VCaP (cell line): ENCODE measurements around the gene TBC1D10A.
A peak's percentile ranks its signal among the peaks of the same experiment; 100 is the strongest.

Experiments
- H3K27ac ChIP-seq: fragments of 450-650 bp; 2 replicates; pipeline ENCODE4 v1.5.1; 2017
- TF ChIP-seq, protein P1 (sequence below): fragments of 450-650 bp; conservative IDR thresholded peaks from 2 replicates; pipeline ENCODE4 v1.5.1; 2017; ENCODE audit warnings: mild to moderate bottlenecking, moderate library complexity

TBC1D10A gene

DNA sequence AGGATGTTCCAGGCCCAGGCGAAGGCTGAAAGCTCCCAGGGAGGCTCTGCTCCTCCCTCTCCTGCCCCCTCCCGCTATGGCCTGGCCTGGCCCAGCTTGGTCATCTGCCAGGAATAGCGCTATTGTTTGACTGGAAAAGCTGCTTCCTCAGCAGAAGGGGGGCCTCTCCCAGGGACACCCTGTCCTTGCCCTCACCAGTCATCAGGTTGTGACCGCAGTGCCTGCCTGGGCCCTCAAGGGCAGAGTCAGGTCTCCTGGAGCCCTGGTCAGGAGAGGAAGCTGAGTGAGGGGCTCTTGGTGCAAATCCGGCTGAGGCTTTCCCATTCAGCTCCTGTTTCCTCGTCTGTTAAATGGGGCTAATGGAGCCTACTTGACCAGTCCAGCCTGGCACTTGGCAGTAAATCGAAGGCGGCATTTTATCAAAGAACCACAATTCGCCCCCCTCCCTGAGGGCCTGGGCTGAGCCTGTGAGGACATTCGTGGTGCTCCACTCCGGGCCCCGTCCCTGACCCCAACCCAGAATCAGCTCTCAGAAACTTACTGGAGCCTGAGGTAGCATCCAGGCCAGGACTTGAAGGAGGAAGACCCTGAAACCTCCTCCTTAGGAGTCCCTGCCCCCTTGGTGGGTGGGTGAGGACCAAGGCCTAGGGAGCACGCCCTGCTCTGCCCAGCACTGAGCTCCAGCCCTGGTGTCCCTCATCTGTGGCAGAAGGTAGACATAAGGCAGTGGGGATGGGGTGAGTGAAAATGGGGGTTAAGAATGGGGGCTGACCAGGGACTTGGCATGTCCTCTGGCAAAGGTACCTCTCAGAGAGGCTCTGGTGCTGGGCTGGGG, 35.5 kb downstream of the TBC1D10A start:
- TF ChIP-seq, protein P1, sequence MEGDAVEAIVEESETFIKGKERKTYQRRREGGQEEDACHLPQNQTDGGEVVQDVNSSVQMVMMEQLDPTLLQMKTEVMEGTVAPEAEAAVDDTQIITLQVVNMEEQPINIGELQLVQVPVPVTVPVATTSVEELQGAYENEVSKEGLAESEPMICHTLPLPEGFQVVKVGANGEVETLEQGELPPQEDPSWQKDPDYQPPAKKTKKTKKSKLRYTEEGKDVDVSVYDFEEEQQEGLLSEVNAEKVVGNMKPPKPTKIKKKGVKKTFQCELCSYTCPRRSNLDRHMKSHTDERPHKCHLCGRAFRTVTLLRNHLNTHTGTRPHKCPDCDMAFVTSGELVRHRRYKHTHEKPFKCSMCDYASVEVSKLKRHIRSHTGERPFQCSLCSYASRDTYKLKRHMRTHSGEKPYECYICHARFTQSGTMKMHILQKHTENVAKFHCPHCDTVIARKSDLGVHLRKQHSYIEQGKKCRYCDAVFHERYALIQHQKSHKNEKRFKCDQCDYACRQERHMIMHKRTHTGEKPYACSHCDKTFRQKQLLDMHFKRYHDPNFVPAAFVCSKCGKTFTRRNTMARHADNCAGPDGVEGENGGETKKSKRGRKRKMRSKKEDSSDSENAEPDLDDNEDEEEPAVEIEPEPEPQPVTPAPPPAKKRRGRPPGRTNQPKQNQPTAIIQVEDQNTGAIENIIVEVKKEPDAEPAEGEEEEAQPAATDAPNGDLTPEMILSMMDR, result no peak
- peak overlapping the region; percentile 78 for H3K27ac ChIP-seq

DNA sequence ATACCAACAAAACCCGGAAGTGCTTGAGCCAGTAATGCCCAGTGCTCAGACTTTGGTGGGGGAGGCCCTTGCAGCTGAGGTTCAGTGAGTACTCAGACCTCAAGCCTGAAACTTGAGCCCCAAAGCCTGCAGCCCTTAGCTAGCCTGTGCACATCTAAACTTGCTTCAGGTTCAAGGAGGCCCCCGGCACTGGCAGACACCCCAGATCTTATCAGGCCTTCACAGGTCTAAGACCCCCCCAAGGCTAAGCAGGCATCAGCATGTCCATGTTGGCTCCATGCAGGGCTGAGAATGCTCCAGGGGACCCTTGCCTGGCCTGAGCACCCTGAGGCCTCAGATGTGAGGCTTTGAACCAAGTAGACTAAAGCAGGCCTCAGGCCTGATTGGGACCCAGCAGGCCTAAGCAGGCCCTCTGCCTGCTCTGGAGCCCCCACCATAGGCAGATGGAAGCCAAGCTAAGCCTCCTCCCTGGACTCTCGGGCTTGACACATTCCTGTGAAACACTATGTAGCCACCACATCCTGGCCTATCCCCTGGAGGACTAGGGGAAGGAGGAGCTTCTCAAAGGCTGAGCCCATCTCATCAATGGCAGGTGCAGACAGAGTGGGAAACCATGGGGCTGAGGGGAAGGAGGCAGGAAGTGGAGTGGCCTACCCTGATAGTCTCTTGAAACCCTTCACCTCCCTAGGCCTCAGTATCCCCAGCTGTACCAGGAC, 36.2 kb downstream of the TBC1D10A start:
- H3K27ac ChIP-seq, result peak overlapping the region; percentile 78
- TF ChIP-seq, protein P1, result no peak

DNA sequence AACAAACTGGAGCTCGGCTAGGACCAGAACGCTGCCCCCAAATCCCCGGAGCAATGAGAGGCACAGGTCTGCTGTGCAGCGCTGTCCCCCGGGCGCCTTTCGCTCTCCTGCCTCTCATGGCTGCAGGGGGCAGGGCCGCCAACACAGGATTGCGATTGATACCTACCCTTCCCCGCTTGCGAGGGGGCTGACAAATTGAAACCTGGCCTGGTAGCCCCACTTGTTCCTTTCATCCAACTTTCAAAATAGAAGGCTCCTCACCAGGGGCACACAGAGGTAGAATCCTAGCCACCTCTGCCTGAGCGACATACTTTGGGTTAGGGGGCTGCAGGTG, 36.8 kb downstream of the TBC1D10A start:
- TF ChIP-seq, protein P1, result no peak
- H3K27ac ChIP-seq, result peak overlapping the region; percentile 78

DNA sequence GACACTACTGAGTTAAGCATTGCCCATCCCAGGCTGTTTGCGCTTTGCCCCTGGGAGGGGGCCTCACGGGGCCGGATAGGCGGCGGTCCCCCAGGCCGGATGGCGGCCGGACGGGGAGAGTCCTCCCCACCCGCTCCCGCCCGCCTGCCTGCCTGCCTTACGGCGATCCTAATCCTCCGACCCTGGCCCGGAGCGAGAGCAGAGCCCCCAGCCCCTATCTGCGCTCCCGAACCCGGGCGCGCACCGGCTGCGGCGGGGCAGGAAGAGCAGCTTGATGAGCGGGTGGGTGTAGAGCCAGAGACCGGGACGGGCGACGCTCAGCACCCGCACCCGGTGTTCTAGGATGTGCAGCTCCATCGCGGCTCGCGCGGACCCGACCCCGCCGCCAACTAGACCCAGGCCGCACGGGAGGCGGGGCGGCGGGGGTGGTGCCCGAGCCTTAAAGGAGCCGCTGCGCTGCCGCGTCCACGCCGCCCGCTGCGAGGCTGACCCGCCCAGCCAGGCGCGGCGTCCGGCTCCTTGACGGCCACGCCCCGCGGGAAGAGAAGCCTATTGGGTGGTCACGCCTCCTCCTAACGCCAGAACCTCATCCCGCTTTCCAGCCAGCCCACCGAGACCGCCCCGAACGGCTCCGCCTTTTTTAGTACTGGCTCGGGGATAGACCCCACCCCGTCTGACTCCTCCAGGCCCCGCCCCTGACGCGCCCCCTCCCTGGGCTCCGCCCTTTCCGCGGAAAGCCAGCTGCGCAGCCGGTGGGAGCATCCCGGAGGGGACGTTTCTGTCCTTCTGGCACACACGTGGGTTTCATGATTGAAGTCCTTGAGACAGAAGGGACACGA, 37.4 kb downstream of the TBC1D10A start, which contains the start of gene CASTOR1:
Gene CASTOR1 (minus strand): TSS at position 365 of the 839 bp plus-strand sequence. CDS start 8 bp downstream, at position 357.
- H3K27ac ChIP-seq, result peak within 1 kb of the TSS; percentile 78
- TF ChIP-seq, protein P1, result no peak

DNA sequence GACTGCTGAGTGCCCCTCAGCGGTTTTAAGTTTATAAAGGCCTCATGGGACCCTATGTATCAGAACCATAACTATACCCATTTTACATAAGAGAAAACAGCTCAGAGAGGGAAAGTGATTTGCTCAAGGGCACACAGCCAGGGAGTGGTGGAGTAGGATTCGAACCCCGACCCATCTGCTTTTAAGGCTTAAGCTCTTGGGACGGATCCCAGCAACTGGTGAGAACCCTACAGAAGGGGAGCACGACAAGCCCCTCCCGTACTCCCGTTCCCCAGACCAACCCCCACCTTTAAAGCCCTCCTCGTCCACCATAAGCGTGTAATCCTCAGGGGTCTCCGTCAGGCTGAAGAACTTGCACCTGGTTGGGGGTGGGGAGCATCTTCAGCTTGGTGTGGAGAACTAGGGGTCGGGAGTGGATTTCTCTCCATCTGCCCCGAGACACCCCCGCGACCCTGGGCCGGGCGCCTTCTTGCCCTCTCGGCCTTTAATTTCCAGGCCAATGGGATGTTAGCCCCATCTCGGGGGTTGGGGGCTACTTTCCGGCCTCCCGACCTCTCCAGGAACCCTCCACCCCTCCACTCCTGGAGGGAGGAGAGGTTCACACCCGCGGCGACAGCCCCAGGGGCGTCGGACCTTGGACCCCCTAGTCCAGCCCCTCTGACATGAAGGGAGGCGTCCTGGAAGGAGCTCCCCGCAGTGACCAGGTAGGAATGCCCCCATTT, 38.2 kb downstream of the TBC1D10A start:
- H3K27ac ChIP-seq, result peak overlapping the region; percentile 78
- TF ChIP-seq, protein P1, result no peak

DNA sequence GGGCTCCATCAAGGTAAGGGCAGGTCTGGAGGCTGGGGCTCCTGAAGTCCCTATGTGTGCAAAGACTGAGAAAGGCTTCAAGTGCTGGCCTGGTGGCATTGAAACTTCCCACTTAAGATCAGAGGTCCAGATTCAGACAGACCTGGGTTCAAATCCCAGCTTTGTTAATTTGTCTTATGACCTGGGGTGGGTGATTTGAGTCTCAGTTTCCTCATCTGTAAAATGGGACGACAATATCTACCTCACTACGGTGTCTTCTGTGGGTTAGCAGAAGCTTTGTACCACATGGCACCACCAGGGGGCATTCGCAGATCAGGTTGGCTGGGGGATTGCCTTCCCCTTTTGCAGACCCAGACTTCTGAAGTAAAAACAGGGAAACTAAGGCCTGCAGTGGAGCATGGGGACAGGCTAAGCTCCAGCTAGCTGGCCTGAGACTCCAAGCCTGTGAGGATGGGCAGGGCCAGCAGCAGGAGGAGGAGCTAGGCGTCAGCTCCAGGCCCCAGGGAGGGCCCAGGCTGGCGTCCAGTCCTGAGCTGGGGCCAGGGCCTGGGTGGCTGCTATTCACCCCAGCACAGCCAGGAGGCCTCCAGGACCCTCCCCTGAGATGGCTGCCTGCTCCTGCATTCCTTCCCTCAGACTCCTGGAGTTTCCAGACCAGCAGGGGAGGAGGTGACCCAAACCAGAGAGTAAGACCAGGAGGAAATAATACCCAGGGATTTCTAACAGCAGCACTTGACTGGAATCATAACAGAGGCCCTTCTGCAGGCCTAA, 38.9 kb downstream of the TBC1D10A start:
- TF ChIP-seq, protein P1, result peak; percentile 81
- peak overlapping the region; percentile 78 for H3K27ac ChIP-seq
